NCI-H82 treated with DMSO at 0.1 percent for 48 hours (cell line): ENCODE results near the gene C19orf25.
"Not testable (repeated sequence)": the region's sequence is repeated elsewhere in the genome, so short reads cannot be mapped to it uniquely, and the experiment has no call there.

Experiments used
- DNase-seq: peaks from one replicate; lab custom pipeline; 2025; ENCODE audit not compliant: unreplicated experiment; lab: John Stamatoyannopoulos, UW

C19orf25 gene

DNA sequence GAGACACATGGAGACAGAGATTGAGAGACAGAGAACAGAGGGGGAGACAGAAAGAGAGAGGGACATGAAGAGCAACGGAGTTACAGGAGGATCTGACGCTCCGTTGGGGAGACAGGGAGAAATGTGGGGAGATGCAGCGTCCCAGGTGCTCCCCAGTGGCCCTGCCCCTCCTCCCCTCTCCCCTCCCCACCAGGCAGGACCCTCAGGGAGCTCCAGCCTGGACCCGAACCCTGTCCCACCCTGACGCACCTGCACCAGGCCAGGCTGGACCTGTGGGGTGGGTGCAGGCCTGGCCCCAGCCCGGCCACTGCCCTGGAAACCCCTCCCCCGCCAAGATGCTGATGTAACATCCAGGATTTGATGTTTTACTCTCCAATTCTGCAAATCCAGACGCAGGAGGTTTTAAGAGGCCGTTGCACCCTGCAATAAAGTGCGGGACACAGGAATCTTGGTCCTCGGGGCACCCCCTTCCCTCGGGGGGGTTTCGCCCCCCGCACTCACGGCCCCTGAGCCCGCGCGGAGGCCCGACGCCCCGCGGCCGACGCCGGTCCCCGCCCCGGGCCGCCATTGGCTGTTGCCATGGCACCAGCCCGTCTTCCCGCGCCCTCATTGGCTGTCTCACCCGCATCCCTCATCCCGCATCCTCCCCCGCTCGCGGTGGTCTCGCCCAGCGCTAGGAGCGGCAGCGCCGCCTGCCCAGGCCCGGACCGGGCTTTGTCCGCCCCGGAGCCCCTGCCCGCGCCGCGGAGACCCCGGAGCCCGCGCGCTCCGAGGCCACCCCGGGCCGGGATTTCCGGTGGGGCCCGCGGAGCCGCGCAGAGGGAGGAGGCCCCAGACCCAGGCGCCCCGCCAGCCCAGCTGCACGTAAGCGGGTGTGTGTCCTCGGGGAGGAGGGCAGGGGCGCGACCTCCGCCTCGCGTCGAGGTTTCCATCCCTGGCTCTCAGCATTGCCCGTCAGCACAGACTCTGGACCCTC, 29.3 kb downstream of the C19orf25 start, which contains the start of gene APC2:
APC2 (plus strand) TSS at position 655 of the 976 bp plus-strand sequence. CDS start 2,881 bp downstream, outside the sequence.
- DNase-seq: peak; percentile 10

DNA sequence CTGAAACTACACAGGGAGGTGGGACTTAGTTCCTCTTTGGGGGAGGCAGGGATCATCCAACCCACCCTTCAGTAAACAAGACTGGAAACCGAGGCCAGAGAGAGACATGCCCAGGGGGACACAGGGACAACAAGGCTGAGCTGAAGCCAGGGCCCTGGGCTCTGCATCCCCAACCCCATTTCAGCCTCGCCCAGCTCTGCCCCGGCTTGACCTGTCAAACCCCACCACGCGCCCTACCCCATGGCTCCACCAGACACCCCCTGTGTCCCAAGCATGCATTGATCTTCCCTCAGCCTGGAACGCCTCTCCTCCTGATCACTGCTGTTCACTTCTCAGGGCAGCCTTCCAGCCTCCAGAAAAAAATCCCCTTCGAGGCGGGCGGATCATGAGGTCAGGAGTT, 31.1 kb downstream of the C19orf25 start:
- DNase-seq: no peak

DNA sequence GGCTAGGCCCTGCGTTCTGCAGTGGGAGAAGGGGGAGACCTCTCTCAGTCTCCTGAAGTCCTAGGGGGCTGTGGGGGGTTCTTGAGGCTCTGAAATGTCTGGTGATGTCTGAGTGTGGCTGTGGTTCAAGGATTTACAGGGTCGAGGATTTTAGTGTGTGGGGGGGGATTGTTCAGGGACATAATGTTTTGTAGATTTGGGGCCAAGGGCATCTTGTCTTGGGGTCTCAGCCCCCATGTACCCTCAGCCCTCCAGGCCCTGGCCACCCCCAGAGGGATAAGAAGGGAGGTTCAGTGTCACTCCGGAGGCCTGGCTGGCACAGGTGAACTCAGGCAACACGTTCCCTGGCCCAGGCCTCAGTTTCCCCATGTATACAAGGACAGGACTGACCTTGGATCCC, 31.5 kb downstream of the C19orf25 start:
- DNase-seq: no peak

GRCh38 chr19:1446713-1447481, 32.1 kb downstream of the C19orf25 start:
- no peak for DNase-seq

DNA sequence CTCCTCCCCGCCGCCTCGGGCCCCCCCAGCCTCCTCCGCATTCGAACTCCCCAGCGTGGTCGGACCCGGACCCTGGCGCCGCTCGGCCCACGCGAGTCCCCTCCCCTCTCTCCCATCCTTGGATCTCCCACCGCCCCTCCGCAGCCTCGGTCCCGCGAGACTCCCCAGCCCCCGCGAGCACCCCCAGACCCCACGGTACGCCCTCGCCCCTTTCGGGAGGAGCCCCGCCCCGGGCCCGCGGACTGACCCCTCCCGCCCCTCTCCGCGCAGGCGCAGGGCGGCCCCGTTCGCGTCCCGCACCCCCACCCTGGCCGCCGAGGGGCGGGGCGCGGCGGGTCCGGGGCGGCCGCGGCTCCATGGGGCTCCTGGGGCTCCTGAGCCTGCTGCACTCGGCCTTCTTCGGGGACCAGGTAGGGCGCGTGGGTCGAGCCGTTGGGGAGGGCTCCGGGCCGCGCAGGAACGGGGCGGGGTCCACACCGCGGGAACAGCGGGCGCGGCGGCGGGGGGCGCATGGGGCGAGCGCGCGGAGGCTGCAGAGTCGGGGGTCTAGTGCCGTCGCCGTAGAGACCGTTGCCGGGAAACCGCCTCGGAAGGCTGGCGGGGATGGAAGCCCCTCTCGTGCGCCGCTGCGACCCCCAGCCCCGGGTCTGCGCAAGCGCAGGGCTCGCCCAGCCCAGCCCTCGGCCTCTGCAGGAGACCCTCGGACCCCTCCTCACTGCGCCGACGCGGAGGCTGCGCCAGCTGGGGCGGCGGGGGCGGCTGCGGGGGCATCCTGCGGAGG, 32.9 kb downstream of the C19orf25 start:
- DNase-seq: no peak

DNA sequence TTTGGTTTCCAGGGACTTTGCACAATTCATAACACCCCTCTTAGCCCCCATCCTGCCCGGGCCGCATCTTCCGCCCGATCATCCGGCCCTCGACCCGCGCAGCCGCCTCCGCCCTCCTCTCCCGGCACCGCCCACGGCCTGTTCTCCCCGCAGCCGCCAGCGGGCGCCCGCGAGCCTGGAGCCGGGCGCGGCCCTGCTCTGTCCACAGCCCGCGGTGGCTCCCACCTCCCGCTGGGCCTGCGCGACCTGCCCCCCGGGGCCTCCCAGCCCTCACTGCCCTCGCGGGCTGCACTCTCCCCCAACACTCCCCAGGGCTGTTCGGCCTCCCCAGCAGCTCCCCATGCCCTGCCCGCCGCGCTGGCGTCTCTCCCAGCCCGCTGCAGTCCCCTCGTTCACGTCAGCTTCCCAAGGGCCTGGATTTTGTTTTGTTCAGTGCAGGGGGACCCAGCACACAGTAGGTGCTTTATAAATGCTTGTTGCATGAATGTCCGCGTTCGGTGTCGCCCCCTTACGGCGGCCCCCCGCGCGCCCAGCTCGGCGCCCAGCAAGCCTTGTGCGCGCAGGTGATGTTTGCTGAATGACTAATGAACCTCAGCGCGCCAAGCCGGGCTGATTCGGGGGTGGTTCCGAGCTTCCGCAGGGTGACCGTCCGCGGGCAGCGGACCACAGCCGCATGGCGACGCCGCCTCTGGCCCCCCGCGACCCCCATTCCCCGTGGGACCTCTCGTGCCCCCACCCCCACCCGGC, 33.7 kb downstream of the C19orf25 start:
- no peak for DNase-seq

DNA sequence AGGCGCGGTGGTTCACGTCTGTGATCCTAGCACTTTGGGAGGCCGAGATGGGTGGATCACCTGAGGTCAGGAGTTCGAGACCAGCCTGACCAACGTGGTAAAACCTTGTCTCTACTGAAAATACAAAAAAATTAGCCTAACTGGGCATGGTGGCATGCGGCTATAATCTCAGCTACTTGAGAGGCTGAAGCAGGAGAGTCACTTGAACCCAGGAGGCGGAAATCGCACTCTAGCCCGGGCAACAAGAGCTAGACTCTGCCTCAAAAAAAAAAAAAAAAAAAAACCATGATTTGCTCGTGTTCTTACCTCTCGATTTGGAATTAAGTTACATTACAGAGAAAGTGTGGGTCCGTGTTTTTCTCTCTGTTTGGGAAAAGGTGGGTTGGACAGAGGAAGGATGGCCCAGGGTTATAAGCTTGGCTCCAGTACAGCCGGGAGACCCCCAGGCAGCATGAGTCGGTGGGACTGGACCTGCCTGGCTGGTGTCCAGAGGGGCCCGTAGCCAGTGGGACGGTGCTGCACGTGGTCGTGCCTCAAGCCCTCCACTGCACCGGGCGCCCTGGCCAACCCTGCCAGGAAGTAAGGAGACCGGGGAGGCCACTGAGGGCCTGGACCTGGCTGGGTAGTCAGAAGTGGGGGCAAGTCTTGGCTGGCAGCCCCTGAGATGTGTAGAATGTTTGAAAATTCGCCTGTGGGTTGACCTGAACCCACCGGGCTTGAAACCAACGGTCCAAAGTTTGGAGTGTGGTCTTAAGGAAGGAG, 37.2 kb downstream of the C19orf25 start:
- no peak for DNase-seq

- no peak for DNase-seq
Observed at GRCh38 chr19:1441022-1441426, 38.0 kb downstream of the C19orf25 start.

- no peak for DNase-seq
Observed at GRCh38 chr19:1440418-1440801, 38.6 kb downstream of the C19orf25 start.

GRCh38 chr19:1439525-1440417, 39.2 kb downstream of the C19orf25 start:
- DNase-seq: not testable (repeated sequence)

DNA sequence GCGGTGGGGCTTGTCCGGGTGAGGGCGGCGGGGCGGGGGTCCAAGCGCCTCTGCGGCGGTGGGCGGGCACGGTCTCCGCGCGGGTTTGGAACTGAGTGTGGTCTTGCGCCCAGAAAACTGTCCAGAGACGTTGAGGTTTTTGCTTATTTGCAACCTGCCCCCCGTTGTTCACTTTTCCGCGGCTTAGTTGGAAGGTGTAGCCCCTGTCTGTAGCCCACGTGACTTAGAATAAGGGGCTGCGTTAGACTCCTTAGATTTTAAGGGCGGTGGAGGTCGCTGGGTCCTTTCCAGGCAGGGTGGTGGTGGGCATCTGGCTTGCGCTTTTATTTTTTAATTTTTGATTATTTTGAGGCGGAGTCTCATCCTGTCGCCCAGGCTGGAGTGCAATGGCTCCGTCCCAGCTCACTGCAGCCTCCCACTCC, 40.1 kb downstream of the C19orf25 start:
- DNase-seq: no peak

- peak; percentile 52 for DNase-seq
Observed at GRCh38 chr19:1438035-1438932, 40.7 kb downstream of the C19orf25 start, which contains the start of gene RPS15. Gene RPS15 (plus strand): TSS chr19:1438396. CDS start chr19:1438426, 30 bp downstream.

DNA sequence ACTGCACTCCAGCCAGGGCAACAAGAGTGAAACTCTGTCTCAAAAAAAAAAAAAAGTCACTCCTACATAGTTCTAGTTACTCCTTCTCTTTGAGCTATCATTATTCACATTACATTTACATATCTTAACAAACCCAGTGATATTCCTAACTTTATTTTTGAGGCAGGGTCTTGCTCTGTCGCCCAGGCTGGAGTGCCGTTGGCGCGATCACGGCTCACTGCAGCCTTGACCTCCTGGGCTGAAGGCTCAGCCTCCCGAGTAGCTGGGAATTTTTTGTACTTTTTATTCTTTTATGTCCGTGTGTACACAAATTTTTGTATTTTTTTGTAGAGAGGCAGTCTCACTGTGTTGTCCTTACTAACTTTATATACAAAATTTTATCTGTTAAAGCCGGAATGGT, 41.4 kb downstream of the C19orf25 start:
- no peak for DNase-seq

DNA sequence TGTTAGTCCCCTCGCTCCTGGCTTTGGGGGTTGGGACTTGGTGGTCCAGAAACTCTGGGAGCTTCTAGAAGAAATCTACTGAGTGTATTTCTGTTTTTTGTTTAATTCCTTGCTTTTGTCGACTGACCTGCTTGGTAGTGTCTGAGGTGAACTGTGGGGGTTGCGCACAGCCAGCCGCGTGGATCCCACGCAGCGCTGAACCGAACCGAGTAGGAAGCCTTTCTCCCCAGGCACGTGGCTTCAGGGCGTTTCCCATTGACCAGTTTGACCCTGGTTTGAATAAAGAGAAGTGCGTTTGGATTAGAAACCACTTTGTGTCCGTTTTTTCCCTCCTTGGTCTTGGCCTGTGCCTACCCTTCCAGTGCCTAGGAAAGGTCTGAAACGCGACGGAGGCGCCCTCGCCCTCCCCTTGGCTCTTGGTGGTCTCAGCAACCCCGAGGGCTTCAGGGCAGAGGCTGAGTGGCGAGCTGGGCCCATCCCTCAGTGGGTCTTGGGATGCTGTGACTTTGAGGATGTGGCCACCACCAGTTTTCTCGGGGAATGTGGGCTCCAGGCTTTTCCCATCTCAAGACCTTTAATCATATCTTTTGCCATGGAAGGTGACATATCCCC, 43.5 kb downstream of the C19orf25 start:
- DNase-seq: no peak

- DNase-seq: no peak
Observed at GRCh38 chr19:1434577-1435060, 44.4 kb downstream of the C19orf25 start.

DNA sequence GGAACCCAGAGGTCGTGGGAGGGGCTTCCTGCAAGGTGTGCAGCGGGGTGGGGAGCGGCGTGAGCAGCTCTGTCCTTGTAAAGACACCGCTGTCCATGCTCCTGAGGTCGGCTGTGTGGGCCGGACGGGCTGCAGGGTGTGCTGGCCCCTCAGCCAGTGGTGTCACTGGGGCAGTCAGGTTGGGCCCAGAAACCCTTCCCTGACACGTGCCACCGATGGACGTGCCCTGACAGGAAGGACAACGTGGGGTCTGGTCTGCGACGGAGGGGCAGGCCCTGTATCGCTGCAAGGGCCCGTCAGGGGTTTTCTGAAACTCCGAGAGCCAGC, 45.0 kb downstream of the C19orf25 start:
- no peak for DNase-seq
